K562 (cell line): ENCODE measurements around the gene DOK7. TPM values are rescaled to one million over a fixed set of nuclear protein-coding genes. Genes with fewer than 3 reads are reported as not detected.

Experiments
- ATAC-seq: fragments of 200-7000 bp; cut with Tn5 transposase; 3 replicates; pipeline ENCODE4 v1.9.1; 2020; ENCODE audit warnings: moderate library complexity
- BruUV-seq: library from RNA; stranded (reverse); fragments of 400-500 nt; replicated peaks from 2 replicates; lab custom pipeline; 2021; lab: Mats Ljungman, UMichigan
- CTCF ChIA-PET: fragments of 300-600 bp; formaldehyde crosslinking; extraction: SDS; loops from one replicate; lab custom pipeline; 2021; ENCODE audit warnings: low intra/inter-chr PET ratio; lab: Yijun Ruan, JAX
- POLR2A ChIA-PET: fragments of 300-600, 350-650 bp; sonication (Branson Sonifier 250); formaldehyde crosslinking; extraction: SDS; loops from one replicate; lab custom pipeline; 2021; ENCODE audit warnings: antibody characterized with exemption, inconsistent platforms; lab: Yijun Ruan, JAX
- DNase-seq, 4 experiments: peaks; one replicate each; pipeline versions ENCODE4 v3.0.0 to v3.0.0-alpha.2; 2011 to 2018; ENCODE audit warnings: low spot score in 3 of 4, mixed read lengths in 3 of 4; ENCODE audit errors: extremely low read depth in 1 of 4
- FAIRE-seq: peaks from 2 replicates; lab custom pipeline; 2011; peaks lifted over from hg19 to GRCh38; lab: Jason Lieb, UNC
- H2AFZ ChIP-seq: 2 replicates; pipeline ENCODE4 v1.6.0; 2011; ENCODE audit warnings: low read depth, low read length, control low read depth, inconsistent platforms
- H3K27ac ChIP-seq: fragments of 200-600 bp; 3 replicates; pipeline ENCODE4 v1.8.0; 2011; ENCODE audit warnings: low read depth, mild to moderate bottlenecking, control low read depth, inconsistent platforms, low read length, moderate library complexity, mixed read lengths; ENCODE audit errors: extremely low read depth
- H3K27me3 ChIP-seq, 2 experiments: fragments of 300-600 bp in 1 of 2; 2 replicates in 1 of 2; 3 replicates in 1 of 2; pipeline versions ENCODE4 v1.6.0 to v1.8.0; 2011; ENCODE audit warnings: inconsistent platforms in 2 of 2, low read length in 2 of 2, mild to moderate bottlenecking in 1 of 2, mixed read lengths in 1 of 2, moderate library complexity in 1 of 2; ENCODE audit not compliant: control insufficient read depth in 2 of 2, insufficient read depth in 2 of 2
- H3K36me3 ChIP-seq: fragments of 300-600 bp; 3 replicates; pipeline ENCODE4 v1.8.0; 2011; ENCODE audit warnings: mild to moderate bottlenecking, low read length, inconsistent platforms; ENCODE audit not compliant: control insufficient read depth, insufficient read depth
- H3K4me1 ChIP-seq, 2 experiments: fragments of 200-600 bp in 1 of 2; replicated peaks in 1 of 2; 2 replicates in 1 of 2; 3 replicates in 1 of 2; pipeline versions ENCODE4 v1.5.1 to v1.8.0; 2011; ENCODE audit warnings: inconsistent platforms in 2 of 2, low read length in 2 of 2, mild to moderate bottlenecking in 1 of 2, mixed read lengths in 1 of 2, moderate library complexity in 1 of 2; ENCODE audit not compliant: control insufficient read depth in 2 of 2, insufficient read depth in 2 of 2
- H3K4me2 ChIP-seq: 2 replicates; pipeline ENCODE4 v1.6.1; 2011; ENCODE audit warnings: low read length, control low read depth, inconsistent platforms, mixed read lengths; ENCODE audit not compliant: insufficient read depth
- H3K4me3 ChIP-seq: fragments of 200-600 bp; sonication (generic), shearing (Covaris generic); 2 replicates; pipeline ENCODE4 v1.5.1; 2016; ENCODE audit warnings: control low read depth, inconsistent platforms
- H3K79me2 ChIP-seq: fragments of 200-600 bp; 3 replicates; pipeline ENCODE4 v1.8.0; 2011; ENCODE audit warnings: low read length, inconsistent platforms; ENCODE audit not compliant: control insufficient read depth, insufficient read depth
- H3K9ac ChIP-seq, 2 experiments: 2 replicates each; pipeline versions ENCODE4 v1.6.0 to v1.6.1; 2011; ENCODE audit warnings: low read depth in 2 of 2, low read length in 2 of 2, control low read depth in 1 of 2, inconsistent platforms in 1 of 2, mild to moderate bottlenecking in 1 of 2, mixed read lengths in 1 of 2; ENCODE audit not compliant: insufficient read depth in 1 of 2
- H3K9me1 ChIP-seq: one replicate; pipeline ENCODE4 v1.6.0; 2011; ENCODE audit warnings: inconsistent platforms, mild to moderate bottlenecking, low read length, moderate library complexity; ENCODE audit not compliant: control insufficient read depth, insufficient read depth
- H3K9me3 ChIP-seq: replicated peaks from 2 replicates; pipeline ENCODE4 v1.5.1; 2011; ENCODE audit warnings: low read depth, low read length, inconsistent platforms; ENCODE audit not compliant: control insufficient read depth, insufficient read depth
- H4K20me1 ChIP-seq: replicated peaks from 2 replicates; pipeline ENCODE4 v1.6.1; 2011; ENCODE audit warnings: low read length, inconsistent platforms, mixed read lengths; ENCODE audit not compliant: control insufficient read depth, insufficient read depth
- NRF1 ChIP-seq, 2 experiments: fragments of 450-650 bp; IDR thresholded peaks in 1 of 2; conservative IDR thresholded peaks in 1 of 2; 2 replicates each; pipeline ENCODE4 v1.6.1; 2014; ENCODE audit warnings: mild to moderate bottlenecking in 2 of 2
- TAF7 ChIP-seq: fragments of 450-650 bp; IDR thresholded peaks from 2 replicates; pipeline ENCODE4 v1.6.1; 2016; ENCODE audit warnings: missing genetic modification characterization, missing compliant biosample characterization
- WGBS: fragments of 100-300 bp; shearing (Covaris generic); methylation state at CpG from one replicate; pipeline ENCODE4 v1.1.6; 2016; ENCODE audit warnings: low coverage, mixed read lengths; ENCODE audit not compliant: insufficient coverage; ENCODE audit errors: missing lambda C conversion rate; 5-methylcytosine and 5-hydroxymethylcytosine counted together
- in situ Hi-C: fragments of 300-500 bp; cut with MboI; formaldehyde crosslinking; loops from 4 replicates; pipeline ENCODE4 v1.15.0; 2018; ENCODE audit warnings: inconsistent platforms, mixed read lengths
- intact Hi-C: fragments of 100-400 bp; cut with micrococcal nuclease; formaldehyde crosslinking; loops from 2 replicates; pipeline ENCODE4 v1.14.2; 2022
- polyA plus RNA-seq, 8 experiments: library from polyadenylated mRNA; depleted of rRNA in 4 of 8; stranded (reverse) in 5 of 8; unstranded in 3 of 8; fragments of >200 nt; fragmentation: Nextera tagmentation in 2 of 8; fragmentation: Illumina TruSeq in 1 of 8; extraction: Ambion mirVana in 2 of 8; extraction: Trizol in 1 of 8; gene quantifications; 2 replicates each; pipeline versions ENCODE4 v1.2.1 to v1.2.3, GENCODE V29; 2011 to 2014; ENCODE audit warnings: inconsistent platforms in 1 of 8, missing spikeins in 1 of 8
- total RNA-seq, 7 experiments: library from RNA; depleted of rRNA in 6 of 7; stranded (reverse); fragments of >200 nt in 6 of 7; fragmentation: Illumina TruSeq in 2 of 7; extraction: Trizol in 2 of 7; gene quantifications; 2 replicates each; pipeline versions ENCODE4 v1.2.1 to v1.2.3, GENCODE V29; 2011 to 2021; ENCODE audit warnings: low replicate concordance in 1 of 7

Gene DOK7
- total and polyA plus RNA-seq, 9 of the 15 experiments (the other 6 are each of a cell fraction or from before 2014, with no cell fraction given), result not detected

DNA sequence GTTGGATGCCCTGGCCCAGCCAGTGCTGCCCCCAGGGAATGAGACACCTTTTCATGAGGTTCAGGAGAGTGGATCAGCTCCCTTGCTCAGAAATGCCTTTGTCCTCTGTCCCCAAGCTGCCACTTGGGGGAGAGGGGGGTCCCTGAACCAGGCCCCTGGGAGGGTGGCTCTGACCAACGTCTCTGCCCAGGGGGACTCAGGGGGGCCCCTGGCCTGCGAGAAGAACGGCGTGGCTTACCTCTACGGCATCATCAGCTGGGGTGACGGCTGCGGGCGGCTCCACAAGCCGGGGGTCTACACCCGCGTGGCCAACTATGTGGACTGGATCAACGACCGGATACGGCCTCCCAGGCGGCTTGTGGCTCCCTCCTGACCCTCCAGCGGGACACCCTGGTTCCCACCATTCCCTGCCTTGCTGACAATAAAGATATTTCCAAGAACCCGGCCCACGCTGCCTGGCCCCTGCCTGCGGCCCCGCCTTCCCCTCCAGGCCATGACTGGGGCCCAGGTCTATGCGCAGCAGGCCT lies 14.0 kb upstream of the DOK7 start:
- ATAC-seq (peak; percentile 16; the same call in 1 of the 3 replicates), FAIRE-seq (no peak), DNase-seq (no peak)
- ChIA-PET CTCF (no interaction called here), POLR2A (interaction anchor here (0.6 to 1.1 kb wide), 3 partner anchors 10 to 809 kb away, joined by 3 to 4 read pairs (median 3); no protein-coding TSS in a partner anchor)
- in situ Hi-C loops (no loop called here), intact Hi-C loops (no loop called here)
- H3K4me3 ChIP-seq, result no peak overlapping the region
- no peaks in the 10 kb centered on the region for H3K36me3 ChIP-seq
- peaks cover 0 to 4% of the 10 kb centered on the region in 2 experiments; a peak in 2 of 5 replicates for H3K27me3 ChIP-seq
- no peaks in the 10 kb centered on the region for H3K9me1 ChIP-seq
- TF ChIP-seq TAF7 (tag), result no peak
- TF ChIP-seq NRF1 (conservative IDR thresholded peaks at IDR 0.05 in 1 of 2, IDR thresholded peaks at IDR 0.05 in 1 of 2), result peak in 1 of 2 experiments; percentile 40; a peak in 1 of 4 replicates
- 50% methylated on average over 12 of the region's 21 CpGs for WGBS
- no peaks in the 10 kb centered on the region for H3K79me2 ChIP-seq
- H3K9ac ChIP-seq, result peak overlapping the region in 1 of 2 experiments; percentile 17; a peak in 1 of 4 replicates
- peaks cover 0 to 56% of the 10 kb centered on the region in 2 experiments; a peak in 2 of 5 replicates for H3K4me1 ChIP-seq
- H2AFZ ChIP-seq, result no peak overlapping the region
- H3K9me3 ChIP-seq, result no peaks in the 10 kb centered on the region
- H4K20me1 ChIP-seq, result 0 out of 2 replicates have a peak, but pooled peaks cover 3% of the 10 kb centered on the region
- no peak overlapping the region for H3K4me2 ChIP-seq
- H3K27ac ChIP-seq, result no peak overlapping the region
- BruUV-seq, result no TSS peak
